ENCODE data around the gene SLC35A4. TPM values are rescaled to one million over a fixed set of nuclear protein-coding genes. Genes with fewer than 3 reads are reported as not detected.
A peak's percentile ranks its signal among the peaks of the same experiment; 100 is the strongest.

SLC35A4 gene
- total RNA-seq, 1 donor from 2014 or later: 21.4 TPM

- Histone ChIP-seq H3K4me1 (peaks cover 33% of the 10 kb centered on the region), H3K9me3 (no peaks in the 10 kb centered on the region), H3K4me3 (no peak overlapping the region), H3K27ac (no peak overlapping the region), H3K27me3 (no peaks in the 10 kb centered on the region), H3K36me3 (peaks cover 0 to 46% of the 10 kb centered on the region in 2 donors)
- TF ChIP-seq POLR2A (IDR thresholded peaks at IDR 0.05): no peak
- DNase-seq (ENCODE audit: extremely low spot score in 2 of 2): no peak
- intact Hi-C loops (cut with DNase I): loop anchor here (5.0 to 10.0 kb wide), 2 partner anchors 102 to 141 kb away; partner anchors contain the start of genes ANKHD1, IK and NDUFA2
Observed at GRCh38 chr5:140545606-140546005, 19.0 kb upstream of the SLC35A4 start.

- no peaks in the 10 kb centered on the region for H3K9me3 ChIP-seq
- H3K4me3 ChIP-seq: peak overlapping the region; percentile 50 to 75
- intact Hi-C loops (cut with DNase I): loop anchor here (5.0 to 10.0 kb wide), 2 partner anchors 100 to 142 kb away; partner anchors contain the start of genes ANKHD1, IK and NDUFA2
- H3K27ac ChIP-seq: peak overlapping the region; percentile 89
- H3K27me3 ChIP-seq: no peaks in the 10 kb centered on the region
- H3K4me1 ChIP-seq: peaks cover 33% of the 10 kb centered on the region
- H3K36me3 ChIP-seq: peaks cover 0 to 46% of the 10 kb centered on the region in 2 donors
- DNase-seq (ENCODE audit: extremely low spot score in 2 of 2): peak in 1 of 2 donors; percentile 89
- TF ChIP-seq POLR2AphosphoS5 (IDR thresholded peaks at IDR 0.05; ENCODE audit: insufficient read depth in 1 of 2, low read depth in 1 of 2) (no peak), POLR2A (IDR thresholded peaks at IDR 0.05) (no peak), CTCF (IDR thresholded peaks at IDR 0.05) (no peak)
Observed at GRCh38 chr5:140546851-140547507, 17.6 kb upstream of the SLC35A4 start.

GRCh38 chr5:140547508-140548299, 16.9 kb upstream of the SLC35A4 start, which contains the start of gene EIF4EBP3:
TSS of gene EIF4EBP3 (plus strand) at chr5:140547662. CDS start at chr5:140547738, 76 bp downstream.
- DNase-seq (ENCODE audit: extremely low spot score in 2 of 2): peak; percentile 98
- TF ChIP-seq CTCF (IDR thresholded peaks at IDR 0.05) (peak in 1 of 3 experiments; percentile 86), POLR2A (IDR thresholded peaks at IDR 0.05) (peak; percentile 46 to 76), POLR2AphosphoS5 (IDR thresholded peaks at IDR 0.05; ENCODE audit: insufficient read depth in 1 of 2, low read depth in 1 of 2) (peak; percentile 67 to 97)
- peak within 1 kb of the TSS; percentile 50 to 75 for H3K4me3 ChIP-seq
- peak within 1 kb of the TSS; percentile 89 for H3K27ac ChIP-seq
- H3K9me3 ChIP-seq: no peaks in the 10 kb centered on the region
- H3K36me3 ChIP-seq: peaks cover 0 to 42% of the 10 kb centered on the region in 2 donors
- no peaks in the 10 kb centered on the region for H3K27me3 ChIP-seq
- intact Hi-C loops (cut with DNase I): loop anchor here (5.0 to 10.0 kb wide), 2 partner anchors 100 to 143 kb away; partner anchors contain the start of genes ANKHD1, IK and NDUFA2
- peaks cover 33% of the 10 kb centered on the region for H3K4me1 ChIP-seq

GRCh38 chr5:140548300-140548688, 16.3 kb upstream of the SLC35A4 start:
- no peak for DNase-seq (ENCODE audit: extremely low spot score in 2 of 2)
- Histone ChIP-seq H3K4me3 (peak overlapping the region; percentile 50 to 75), H3K4me1 (peaks cover 33% of the 10 kb centered on the region), H3K27ac (peak overlapping the region; percentile 89), H3K9me3 (no peaks in the 10 kb centered on the region), H3K27me3 (no peaks in the 10 kb centered on the region), H3K36me3 (peaks cover 0 to 36% of the 10 kb centered on the region in 2 donors)
- no peak for TF ChIP-seq POLR2A (IDR thresholded peaks at IDR 0.05)
- TF ChIP-seq CTCF (IDR thresholded peaks at IDR 0.05): no peak
- peak in 1 of 2 donors; percentile 36 for TF ChIP-seq POLR2AphosphoS5 (IDR thresholded peaks at IDR 0.05; ENCODE audit: insufficient read depth in 1 of 2, low read depth in 1 of 2)
- intact Hi-C loops (cut with DNase I): loop anchor here (5.0 to 10.0 kb wide), 2 partner anchors 99 to 143 kb away; partner anchors contain the start of genes ANKHD1, IK and NDUFA2

GRCh38 chr5:140548791-140549190, 15.8 kb upstream of the SLC35A4 start:
- intact Hi-C loops (cut with DNase I): loop anchor here (5.0 to 10.0 kb wide), 2 partner anchors 99 to 144 kb away; partner anchors contain the start of genes ANKHD1, IK and NDUFA2

More at GRCh38 chr5:140548791-140549190, 15.8 kb upstream of the SLC35A4 start:
- peaks cover 0 to 31% of the 10 kb centered on the region in 2 donors for H3K36me3 ChIP-seq
- DNase-seq (ENCODE audit: extremely low spot score in 2 of 2): no peak
- H3K4me3 ChIP-seq: no peak overlapping the region
- no peaks in the 10 kb centered on the region for H3K27me3 ChIP-seq
- H3K4me1 ChIP-seq: peaks cover 33% of the 10 kb centered on the region
- H3K9me3 ChIP-seq: no peaks in the 10 kb centered on the region
- H3K27ac ChIP-seq: peak overlapping the region; percentile 89
- TF ChIP-seq POLR2A (IDR thresholded peaks at IDR 0.05): no peak
- no peak for TF ChIP-seq CTCF (IDR thresholded peaks at IDR 0.05)
- TF ChIP-seq POLR2AphosphoS5 (IDR thresholded peaks at IDR 0.05; ENCODE audit: insufficient read depth in 1 of 2, low read depth in 1 of 2): no peak
